Measurements from ENCODE around the gene IRX6.

Gene IRX6

DNA sequence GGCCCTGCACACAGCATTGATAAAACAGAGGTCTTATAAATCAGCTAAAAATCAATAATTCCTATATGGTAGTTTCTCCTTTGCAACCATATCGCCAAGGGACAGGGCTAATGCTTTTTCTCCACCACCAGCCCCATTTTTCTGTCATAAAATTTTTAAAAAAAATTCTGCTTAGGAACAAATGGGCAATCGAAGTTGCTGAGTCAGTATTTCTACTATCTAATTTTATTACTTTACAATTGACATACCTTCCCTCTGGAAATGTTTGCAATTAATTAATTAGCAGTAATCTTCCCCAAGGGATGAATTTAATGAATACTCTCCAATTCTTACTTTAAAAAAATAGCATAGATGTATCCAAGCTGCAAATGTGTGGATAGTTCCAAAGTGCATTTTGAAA lies 1.7 kb upstream of the IRX6 start:
- DNase-seq (ENCODE audit: low read depth, low spot score) = no peak

DNA sequence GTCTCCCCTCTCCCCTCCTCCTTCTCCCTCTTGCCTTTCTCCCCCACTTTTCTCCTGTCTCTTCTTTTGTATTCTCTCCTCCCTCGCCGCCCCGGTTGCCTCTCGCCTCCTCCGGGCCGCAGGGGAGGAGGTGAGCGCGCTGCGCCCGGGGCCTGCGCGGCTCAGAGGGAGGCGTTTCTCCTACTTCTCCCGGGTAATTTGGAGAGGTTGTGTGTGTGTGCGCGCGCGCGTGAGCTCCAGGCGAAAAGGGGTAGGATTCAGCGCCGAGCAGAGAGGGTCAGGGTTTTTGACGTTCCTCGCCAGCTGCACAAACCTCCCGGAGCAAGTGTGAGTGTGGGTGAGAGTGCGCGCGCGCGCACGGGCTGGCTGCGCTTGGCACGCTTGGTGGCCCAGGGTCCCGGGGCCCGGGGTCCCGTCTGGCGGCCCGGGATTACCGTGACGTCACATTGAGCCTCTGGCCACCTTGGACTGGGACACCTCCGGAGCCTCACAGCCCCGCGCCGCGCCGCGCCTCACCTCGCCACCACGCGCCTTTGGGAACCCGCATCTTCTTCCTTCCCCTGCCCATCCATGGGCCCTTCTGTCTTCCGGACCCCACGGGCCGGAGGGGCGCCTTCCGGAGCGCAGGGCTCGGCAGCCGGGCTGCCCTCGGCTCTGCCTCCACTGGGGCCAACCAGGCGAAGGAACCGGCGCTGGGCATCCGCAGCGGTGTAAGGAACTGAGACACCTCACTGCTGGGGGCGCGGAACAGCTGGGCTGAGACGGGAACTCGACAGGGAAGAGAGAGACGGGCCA lies 479 bp downstream of the IRX6 start:
- DNase-seq (ENCODE audit: low read depth, low spot score) = no peak

DNA sequence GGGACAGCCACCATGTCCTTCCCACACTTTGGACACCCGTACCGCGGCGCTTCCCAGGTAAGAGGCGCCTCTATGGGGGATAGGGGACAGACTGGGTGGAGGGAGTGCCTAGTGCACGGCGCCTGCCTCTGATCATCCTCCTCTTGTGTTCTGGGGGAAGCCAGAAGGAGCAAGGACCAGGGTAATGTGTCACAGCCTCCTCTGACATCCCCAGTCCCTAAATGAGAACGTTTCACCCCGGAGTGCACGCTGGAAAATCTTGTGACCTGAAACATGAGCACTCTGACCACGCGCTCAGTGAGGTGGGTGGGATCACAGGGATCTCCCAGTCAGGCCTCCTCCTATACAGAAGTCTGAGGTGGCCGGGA lies 1.1 kb downstream of the IRX6 start:
- no peak for DNase-seq (ENCODE audit: low read depth, low spot score)

DNA sequence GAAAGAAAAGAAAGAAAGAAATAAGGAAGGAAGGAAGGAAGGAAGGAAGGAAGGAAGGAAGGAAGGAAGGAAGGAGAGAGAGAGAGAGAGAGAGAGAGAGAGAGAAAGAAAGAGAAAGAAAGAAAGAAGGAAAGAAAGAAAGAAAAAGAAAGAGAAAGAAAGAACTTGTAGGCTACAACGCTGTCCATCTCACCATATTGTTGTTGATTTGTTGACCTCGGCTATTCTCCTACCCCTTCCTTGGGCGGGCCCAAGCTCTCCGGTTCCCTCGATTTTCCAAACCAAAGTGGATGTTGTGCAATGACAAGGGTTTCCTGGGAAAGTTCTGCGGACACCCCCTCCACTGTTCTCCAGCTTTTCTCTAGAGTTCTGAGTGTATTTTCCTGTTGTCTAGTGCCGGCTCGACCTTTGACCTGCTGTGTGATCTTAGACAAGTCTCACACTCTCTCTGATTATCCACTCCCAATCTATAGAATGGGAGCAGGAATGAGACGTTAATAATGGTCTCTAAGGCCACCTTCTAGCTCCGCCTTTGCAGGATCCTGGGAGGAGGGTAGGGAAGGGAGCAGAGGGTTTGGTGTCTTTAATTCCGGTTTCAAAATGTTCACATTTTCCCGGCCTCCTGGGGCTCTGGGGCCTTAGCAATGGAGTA lies 1.6 kb downstream of the IRX6 start:
- DNase-seq (ENCODE audit: low read depth, low spot score) = no peak

DNA sequence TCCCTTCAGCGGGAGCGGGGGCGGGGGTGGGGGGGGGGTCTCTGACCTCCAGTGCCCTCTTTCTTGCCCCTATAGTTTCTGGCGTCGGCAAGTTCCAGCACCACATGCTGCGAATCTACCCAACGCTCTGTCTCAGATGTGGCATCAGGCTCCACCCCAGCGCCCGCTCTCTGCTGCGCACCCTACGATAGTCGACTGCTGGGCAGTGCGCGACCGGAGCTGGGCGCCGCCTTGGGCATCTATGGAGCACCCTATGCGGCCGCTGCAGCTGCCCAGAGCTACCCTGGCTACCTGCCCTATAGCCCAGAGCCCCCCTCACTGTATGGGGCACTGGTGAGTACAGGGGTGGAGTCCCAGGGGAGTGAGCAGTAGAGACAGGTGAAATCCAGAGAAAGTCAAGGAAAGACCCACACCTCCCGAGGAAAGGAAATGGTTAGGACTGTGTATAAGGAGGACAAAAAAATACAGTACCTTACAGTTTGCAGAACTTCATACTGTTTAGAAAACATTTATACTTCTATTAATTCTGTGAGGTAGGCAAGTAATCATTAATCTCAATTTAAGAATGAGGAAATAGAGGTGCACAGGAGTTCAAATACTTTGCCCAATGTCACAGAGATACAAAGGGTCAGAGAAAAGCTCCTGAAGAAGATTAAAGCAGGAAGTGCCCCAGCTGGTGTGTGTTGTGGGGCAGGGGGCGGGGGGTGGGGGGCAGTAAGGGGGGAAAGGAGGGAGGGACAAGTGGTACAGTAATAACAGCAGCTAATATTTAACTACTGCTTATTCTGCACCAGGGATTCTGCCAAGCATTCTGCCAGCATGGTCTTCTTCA lies 2.5 kb downstream of the IRX6 start:
- no peak for DNase-seq (ENCODE audit: low read depth, low spot score)

DNA sequence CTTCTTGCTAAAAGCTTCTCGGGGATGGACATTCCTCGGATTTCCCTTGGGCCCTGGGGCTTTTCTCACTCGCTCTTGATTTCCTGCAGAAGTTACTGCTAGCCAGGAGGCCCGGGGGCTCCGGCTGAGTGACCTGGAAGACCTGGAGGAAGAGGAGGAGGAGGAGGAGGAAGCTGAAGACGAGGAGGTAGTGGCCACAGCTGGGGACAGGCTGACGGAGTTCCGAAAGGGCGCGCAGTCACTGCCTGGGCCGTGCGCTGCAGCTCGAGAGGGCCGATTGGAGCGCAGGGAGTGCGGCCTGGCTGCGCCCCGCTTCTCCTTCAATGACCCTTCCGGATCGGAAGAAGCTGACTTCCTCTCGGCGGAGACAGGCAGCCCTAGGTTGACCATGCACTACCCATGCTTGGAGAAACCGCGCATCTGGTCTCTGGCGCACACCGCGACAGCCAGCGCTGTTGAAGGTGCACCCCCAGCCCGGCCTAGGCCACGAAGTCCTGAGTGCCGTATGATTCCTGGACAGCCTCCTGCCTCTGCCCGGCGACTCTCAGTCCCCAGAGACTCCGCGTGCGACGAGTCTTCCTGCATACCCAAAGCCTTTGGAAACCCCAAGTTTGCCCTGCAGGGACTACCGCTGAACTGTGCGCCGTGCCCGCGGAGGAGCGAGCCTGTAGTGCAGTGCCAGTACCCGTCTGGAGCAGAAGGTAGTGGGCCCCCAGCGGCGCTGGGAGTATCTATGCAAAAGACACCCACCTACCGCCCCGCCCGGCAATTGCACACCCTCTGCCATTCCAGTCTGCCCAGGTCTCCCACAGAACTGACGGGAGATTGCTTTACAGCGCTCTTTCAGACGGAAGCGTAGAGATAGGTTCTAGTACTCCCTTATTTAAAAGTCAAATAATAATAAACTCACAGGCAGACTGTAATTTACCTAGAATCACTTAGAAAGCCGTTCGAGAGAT lies 4.9 kb downstream of the IRX6 start:
- no peak for DNase-seq (ENCODE audit: low read depth, low spot score)

DNA sequence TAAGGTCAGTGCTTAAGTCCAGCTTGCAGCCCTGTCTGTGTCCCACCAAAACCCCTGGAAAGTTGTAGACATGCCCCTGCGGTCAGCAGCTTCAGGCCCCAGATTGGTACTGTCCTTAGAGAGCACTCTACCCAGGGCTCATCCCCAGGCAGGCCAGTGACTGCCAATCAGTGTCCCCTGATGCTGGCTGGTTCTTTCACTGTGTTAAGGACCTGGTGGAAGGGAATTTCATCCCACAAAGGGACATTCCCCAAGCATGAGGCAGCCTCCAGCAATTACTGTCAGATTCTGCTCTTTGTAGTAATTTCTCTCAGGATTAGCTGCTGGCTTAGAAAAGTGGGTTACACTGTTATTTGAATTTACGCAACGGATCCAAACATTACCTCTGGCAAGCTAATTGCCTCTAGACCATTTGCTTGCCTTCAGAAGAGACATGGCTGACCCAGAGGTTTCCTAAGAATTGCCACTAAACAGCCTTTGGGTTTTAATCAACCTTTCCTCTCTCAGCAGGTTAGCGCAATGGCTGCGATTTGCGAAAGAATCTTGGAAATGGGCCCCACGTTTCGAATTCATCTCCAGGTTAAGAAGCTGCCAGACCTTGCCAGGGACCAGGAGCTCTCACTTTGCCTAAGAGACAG lies 5.9 kb downstream of the IRX6 start:
- no peak for DNase-seq (ENCODE audit: low read depth, low spot score)

DNA sequence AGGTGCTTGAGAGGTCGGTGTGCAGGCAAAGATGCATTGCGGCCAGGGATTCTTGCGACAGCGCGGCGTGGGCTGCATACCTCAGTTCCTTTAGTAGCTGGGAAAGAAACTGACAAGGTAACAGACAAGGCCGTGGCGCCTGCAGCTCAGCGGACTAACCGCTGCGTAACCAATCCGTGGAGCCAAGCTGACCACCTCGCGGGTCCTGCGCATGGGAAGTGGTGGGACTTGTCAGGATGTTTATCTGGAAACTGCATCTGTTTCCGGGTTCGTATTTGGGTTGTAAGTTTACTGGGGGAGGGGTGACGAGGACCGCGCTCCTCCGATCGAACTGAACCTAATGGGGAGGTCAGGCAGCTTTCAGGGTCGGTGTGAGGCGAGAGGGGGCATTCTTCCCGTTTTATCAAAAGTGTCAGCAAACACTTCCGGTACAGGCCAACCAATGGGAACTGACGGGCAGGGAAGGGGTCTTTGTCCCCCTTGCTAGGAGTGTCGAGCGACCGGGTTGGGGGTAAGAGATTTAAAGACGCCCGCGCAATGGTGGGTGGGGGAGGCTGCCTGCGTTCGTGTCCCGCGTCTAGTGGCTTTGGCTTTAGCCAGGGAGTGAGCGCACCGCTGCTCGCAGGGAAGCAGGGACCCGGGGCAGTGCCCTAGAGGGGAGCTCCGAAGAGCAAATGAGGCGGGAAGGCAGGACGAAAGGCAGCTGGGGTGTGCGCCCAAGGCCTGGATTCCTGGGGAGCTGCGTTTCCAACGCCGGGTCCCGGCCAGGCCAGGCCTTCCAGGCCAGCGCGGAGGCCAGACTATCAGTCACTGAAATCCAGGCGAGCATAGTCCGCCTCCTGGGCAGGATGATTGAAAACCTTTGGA lies 7.0 kb downstream of the IRX6 start:
- no peak for DNase-seq (ENCODE audit: low read depth, low spot score)

DNA sequence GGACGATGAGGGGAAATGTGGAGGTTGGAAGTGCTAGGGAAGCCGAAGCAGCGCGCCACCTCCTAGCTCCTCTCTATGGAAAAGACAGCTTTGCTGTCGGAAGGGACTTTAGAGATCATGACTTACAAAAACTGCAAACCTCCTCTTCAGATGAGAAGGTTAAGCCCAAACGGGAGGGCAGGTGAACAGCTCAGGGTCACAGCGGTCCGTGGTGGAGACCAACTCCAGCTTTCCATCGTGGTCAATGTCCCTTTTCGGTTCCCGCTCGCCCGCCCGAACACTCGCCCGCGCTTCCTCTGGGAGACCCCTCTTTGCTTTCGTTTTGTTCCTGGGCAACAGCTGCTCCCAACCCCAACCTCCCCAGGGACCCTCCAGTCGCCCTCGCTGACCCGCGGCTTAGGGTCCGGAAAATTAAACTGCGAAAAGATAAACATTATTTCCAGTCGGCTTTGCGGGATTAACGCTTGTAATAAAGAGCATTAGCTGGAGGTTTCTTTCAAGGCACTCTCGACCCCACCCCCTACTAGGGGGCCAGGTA lies 7.7 kb downstream of the IRX6 start:
- no peak for DNase-seq (ENCODE audit: low read depth, low spot score)

DNA sequence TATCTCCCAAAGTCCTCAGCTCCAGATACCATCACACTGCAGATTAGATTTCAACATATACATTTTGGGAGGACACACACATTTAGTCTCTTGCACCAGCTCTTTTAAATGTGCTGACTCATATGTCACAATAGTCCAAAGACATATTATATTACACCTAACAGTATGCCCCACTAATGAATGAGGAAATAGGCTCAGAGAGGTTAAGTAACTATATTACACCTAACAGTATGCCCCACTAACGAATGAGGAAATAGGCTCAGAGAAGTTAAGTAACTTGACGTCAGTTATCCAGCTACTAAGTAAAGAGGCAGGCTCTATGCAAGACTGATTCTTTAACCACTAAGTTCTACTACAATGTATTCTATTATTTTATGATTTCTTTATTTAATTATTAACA lies 9.7 kb downstream of the IRX6 start:
- DNase-seq (ENCODE audit: low read depth, low spot score) = no peak

DNA sequence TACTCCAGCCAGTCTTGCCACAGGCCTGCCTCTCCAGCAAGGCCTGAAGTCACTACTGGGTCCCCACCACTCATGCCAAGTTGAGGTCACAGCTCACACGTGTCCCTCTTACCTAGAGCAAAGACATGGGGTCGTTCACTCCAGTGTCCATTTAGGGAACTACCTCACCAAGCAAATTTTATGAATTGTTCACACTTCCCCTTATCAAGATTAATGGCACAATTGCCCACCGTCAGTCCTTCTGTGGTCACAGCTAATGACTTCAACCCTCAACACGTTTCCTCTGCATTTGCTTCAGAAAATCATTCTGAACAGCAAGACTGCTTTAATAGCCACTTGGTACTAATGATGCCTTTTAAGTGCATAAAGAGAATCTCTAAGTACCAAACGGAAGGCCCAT lies 14.6 kb downstream of the IRX6 start:
- no peak for DNase-seq (ENCODE audit: low read depth, low spot score)

DNA sequence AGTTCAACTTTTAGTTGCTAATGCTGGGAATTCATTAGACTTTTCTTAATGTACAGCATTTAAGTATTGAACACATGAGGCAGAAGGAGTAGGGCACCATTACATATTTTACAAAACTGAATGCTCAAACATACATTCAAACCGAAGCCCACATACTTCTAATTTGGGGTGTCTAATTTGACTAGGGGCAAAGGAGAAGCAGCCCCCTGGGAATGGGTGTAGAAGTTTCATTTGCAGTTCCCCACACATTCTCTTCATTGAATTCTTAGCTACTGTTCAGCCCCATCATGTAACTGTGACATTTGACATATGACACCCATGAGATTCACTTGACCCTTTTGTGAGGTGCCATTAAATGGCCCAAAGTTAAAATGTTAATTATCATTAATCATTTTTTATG lies 16.4 kb downstream of the IRX6 start:
- DNase-seq (ENCODE audit: low read depth, low spot score) = no peak

DNA sequence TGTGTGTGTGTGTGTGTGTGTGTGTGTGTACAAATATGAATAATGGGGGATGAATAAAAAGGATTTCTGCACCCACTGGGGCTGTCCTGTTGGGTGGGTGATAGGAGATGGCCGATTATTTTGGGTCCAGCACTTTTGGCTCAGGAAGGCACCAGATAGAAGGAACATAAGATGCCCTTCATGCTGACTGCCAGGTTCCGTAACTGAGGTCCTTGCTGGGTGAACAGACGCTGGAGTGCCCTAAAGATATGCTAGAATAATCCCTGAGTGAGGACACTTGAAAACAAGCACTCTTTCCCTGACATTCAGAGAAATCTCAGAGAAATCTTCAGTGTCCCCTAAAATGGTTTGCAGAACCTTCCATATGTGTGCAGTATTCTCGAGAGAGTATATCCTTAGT lies 17.7 kb downstream of the IRX6 start:
- DNase-seq (ENCODE audit: low read depth, low spot score) = no peak

DNA sequence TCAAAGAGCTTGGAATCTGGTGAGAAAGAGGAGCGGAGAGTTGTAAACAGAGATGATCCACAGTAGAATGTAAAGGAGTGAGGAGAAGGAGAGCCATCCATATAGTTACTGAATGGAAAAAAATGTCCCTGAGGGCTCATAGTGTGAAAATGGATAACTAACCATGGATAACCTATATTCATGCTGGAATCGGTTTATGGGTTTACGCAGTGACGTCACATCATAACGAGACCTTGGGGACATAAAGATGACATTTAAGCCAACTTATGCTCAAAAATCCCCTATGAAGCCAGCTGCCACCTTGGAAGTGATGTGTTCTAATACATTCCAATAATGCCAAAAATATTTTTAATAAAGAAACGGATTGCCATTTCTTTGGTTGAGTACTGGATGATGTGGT lies 22.5 kb downstream of the IRX6 start:
- no peak for DNase-seq (ENCODE audit: low read depth, low spot score)

DNA sequence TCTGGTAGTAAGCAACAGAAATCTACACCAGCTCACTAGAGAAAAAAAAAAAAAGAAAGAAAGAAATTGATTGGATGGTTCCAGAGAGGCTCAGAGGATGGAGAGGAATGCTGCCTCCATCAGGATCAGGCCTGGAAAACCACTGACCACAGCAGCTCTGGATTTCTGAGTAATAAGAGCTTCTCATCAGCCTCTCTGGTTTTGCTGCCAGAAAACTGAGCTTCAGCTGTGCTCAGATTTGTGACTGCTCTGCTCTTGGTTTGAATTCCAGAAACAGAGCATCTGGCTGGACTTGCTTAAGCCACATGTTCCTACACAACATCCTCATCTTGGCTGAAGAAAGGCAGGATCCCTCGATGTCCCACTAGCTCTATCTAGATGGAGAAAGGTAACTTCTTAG lies 25.9 kb downstream of the IRX6 start:
- DNase-seq (ENCODE audit: low read depth, low spot score) = no peak

DNA sequence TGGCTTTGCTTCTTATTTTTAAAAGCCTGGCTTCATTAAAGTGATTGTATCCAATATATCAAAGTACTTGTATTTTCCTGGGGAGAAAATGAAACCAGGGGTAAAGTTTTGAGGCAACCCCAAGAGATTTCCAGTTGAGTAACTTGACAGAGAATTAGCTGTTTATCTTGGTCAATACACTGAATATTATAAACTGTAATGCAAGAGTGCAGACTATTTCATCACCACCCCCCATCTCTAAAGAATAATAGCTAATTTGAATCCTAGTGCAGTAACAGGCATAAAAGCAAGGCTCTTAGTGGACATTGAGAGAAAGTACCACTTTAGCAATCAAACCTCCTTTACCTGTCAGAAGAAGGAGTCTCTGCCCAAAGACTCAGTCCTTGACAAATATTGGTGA lies 27.0 kb downstream of the IRX6 start:
- DNase-seq (ENCODE audit: low read depth, low spot score) = no peak

DNA sequence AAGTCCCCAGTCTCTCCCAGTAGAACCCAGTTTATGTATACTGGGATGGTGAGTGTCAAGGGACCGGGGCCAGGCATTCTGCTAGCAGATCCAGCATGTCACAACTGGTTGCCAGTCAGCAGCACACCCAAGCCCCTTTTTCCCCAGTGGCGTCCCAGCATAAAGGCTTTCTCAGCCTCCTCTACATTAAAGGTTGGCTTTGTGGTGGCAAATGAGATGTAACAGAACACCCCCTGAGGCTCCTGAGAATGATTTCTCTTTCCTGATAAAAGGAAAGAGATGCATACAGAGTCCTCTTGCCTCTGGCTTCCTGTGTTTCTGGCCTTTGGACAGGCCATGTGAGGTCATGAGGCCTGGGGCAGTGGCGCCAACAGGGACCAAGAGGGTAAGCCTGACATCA lies 27.9 kb downstream of the IRX6 start:
- no peak for DNase-seq (ENCODE audit: low read depth, low spot score)

DNA sequence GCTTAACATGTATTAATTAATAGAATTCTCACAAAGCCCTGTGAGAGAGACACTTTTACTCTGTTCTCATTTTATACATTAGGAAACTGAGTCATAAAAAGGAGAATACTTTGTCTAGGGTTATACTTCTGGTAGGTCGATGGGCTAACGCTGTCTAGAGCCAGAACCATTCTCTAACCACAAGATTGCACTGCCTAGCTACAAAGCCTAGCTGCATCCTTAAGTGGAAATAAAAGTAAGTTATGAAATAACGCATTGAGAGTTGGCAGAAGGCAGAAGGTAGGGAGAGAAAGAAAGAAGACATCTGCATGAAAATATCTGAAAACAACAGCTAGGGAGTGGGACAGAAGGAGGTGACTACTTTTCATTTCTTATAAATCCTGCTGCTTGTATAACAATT lies 33.2 kb downstream of the IRX6 start:
- DNase-seq (ENCODE audit: low read depth, low spot score) = no peak

DNA sequence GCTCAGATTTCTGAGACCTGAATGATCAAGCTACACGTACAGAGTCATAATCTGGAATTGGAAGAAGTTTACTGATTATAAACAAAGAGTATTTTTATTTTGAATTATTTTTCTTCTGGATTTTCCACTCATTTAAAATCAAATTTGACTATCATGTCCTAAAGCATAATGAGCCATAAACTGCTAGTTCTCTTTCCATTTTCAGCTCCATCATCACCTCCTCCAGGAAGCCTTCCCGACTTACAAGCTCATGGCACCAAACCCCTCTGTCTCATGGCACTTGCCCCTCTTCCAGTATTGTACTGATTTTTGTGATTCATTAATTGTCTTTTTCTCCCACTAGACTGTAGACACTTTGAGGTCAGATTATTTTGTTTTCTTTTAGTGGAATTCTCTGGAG lies 35.9 kb downstream of the IRX6 start:
- DNase-seq (ENCODE audit: low read depth, low spot score) = no peak

DNA sequence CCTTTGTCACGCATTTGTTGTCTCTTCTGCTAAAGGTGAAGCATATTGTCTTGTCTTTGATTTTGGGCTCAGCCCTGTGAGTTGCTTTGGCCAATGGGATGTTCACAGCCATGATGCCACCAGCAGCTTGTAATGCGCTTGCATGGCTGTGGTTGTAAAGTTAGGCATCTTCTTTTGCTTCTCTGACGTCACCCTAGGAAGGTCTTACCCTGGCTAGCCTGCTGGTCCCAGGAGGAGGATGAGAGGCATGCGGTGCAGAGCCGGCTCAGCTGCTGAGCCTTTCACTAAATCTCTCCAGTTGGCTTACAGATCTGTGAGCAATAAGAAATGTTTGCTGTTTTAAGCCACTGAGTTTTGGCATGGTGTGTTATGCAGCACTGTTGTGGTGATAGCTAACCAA lies 40.8 kb downstream of the IRX6 start:
- DNase-seq (ENCODE audit: low read depth, low spot score) = no peak

All from activated naive CD8-positive, alpha-beta T cell treated with anti-CD3 and anti-CD28 coated beads, Interleukin-2, amount 50 U/mL, for 16 hours (primary cell).